Left ventricle myocardium inferior (tissue), 1 donor: ENCODE results near the gene FBXO40. TPM values are rescaled to one million over a fixed set of nuclear protein-coding genes. Genes with fewer than 3 reads are reported as not detected.
"Not testable (repeated sequence)": the region's sequence is repeated elsewhere in the genome, so short reads cannot be mapped to it uniquely, and the experiment has no call there.

Source experiments
- DNase-seq: peaks from one replicate; pipeline ENCODE4 v3.0.0-alpha.2; 2020
- H3K27ac ChIP-seq: fragments of 200-600 bp; replicated peaks from 2 replicates; pipeline ENCODE4 v1.8.0; 2021
- H3K27me3 ChIP-seq: fragments of 200-600 bp; 2 replicates; pipeline ENCODE4 v1.8.0; 2021; ENCODE audit warnings: low read depth
- H3K36me3 ChIP-seq: fragments of 200-600 bp; 2 replicates; pipeline ENCODE4 v1.8.0; 2021
- H3K4me1 ChIP-seq: fragments of 200-600 bp; 2 replicates; pipeline ENCODE4 v1.8.0; 2021
- H3K4me3 ChIP-seq: fragments of 200-600 bp; 2 replicates; pipeline ENCODE4 v1.8.0; 2021; ENCODE audit warnings: mild to moderate bottlenecking, moderate library complexity
- H3K9me3 ChIP-seq: fragments of 200-600 bp; replicated peaks from 2 replicates; pipeline ENCODE4 v1.8.0; 2021
- intact Hi-C: fragments of 100-400 bp; cut with micrococcal nuclease; formaldehyde crosslinking; loops from one replicate; pipeline ENCODE4 v1.11.0; 2022
- total RNA-seq: library from RNA; stranded (reverse); fragmentation: NEBNext Ultra II Directional; extraction: Animal tissue kit (Norgen Biotek cat#: 25700); gene quantifications from one replicate; pipeline ENCODE4 v1.2.1, GENCODE V29; 2021
- TF ChIP-seq, protein P1 (sequence below): fragments of 200-600 bp; IDR thresholded peaks from 2 replicates; pipeline ENCODE4 v1.8.0; 2021; ENCODE audit warnings: antibody characterized with exemption, mild to moderate bottlenecking, borderline replicate concordance
- donor health status: DM: no; HTN: yes; CAD: no; lungs with severe emphysema.

FBXO40 gene
- total RNA-seq, 1 donor from 2014 or later = 245 TPM

DNA sequence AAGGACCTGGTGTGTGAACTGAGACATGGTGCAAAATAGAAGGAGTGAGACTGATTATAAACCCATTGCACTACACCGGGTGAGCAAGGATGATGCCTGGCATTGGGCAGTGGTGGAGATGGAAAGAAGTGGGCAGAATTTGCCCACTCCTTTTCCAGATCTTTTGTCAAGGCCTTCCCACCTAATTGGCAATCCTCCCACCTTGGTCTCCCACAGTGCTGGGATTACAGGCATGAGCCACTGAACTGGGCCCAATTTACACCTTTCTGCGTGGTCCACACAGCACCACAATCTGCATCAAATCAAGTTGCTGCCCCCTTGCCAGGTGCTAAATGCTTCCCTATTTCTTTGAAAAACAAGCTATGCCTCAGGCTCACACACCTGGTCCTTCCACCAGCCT lies 5.4 kb downstream of the FBXO40 start:
- intact Hi-C loops = no loop called here
- TF ChIP-seq, protein P1, sequence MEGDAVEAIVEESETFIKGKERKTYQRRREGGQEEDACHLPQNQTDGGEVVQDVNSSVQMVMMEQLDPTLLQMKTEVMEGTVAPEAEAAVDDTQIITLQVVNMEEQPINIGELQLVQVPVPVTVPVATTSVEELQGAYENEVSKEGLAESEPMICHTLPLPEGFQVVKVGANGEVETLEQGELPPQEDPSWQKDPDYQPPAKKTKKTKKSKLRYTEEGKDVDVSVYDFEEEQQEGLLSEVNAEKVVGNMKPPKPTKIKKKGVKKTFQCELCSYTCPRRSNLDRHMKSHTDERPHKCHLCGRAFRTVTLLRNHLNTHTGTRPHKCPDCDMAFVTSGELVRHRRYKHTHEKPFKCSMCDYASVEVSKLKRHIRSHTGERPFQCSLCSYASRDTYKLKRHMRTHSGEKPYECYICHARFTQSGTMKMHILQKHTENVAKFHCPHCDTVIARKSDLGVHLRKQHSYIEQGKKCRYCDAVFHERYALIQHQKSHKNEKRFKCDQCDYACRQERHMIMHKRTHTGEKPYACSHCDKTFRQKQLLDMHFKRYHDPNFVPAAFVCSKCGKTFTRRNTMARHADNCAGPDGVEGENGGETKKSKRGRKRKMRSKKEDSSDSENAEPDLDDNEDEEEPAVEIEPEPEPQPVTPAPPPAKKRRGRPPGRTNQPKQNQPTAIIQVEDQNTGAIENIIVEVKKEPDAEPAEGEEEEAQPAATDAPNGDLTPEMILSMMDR = no peak
- Histone ChIP-seq H3K4me3 (peak overlapping the region; percentile 1), H3K27me3 (no peaks in the 10 kb centered on the region), H3K4me1 (peaks cover 61% of the 10 kb centered on the region), H3K27ac (peak overlapping the region; percentile 92), H3K36me3 (no peaks in the 10 kb centered on the region), H3K9me3 (no peaks in the 10 kb centered on the region)
- no peak for DNase-seq

DNA sequence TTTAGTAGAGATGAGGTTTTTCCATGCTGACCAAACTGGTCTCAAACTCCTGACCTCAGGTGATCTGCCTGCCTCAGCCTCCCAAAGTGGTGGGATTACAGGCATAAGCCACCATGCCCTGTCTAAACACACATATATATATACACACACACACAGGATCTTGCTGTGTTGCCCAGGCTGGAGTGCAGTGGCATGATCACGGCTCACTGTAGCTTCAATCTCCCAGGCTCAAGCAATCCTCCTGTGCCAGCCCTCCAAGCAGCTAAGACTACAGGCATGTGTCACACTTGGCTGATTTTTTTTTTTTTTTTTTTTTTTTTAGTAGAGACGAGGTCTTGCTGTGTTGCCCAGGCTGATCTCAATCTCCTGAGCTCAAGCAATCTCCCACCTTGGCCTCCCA lies 6.7 kb downstream of the FBXO40 start:
- peak overlapping the region; percentile 92 for H3K27ac ChIP-seq
- intact Hi-C loops = not testable (repeated sequence)

DNA sequence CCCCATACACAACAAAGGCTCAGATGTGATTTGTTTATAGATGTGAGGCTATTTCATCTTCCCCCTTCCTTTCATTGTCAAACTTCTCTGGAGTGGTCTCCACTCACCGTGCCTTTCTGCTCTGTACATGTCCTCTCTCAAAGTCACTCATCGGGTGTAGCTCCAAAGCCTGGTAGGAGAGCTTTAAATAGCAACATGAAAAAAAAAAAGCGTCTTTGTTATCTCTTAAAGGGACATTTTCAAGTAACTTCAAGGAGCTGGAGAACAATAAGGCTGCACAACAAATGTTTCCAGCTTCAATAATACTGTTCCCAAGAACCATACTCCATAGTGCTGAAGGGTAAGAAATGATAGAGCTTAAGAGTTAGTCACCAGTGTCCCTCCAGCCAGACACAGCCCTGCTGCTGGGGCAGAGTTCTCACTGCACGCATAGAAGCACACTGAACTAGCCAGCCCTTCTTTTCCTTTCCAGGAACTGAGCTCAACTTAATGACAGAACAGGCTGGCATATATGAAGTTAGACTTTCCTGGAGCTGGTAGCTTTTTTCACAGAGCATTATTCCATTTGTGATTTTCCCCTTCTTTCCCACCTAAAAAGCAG lies 8.1 kb downstream of the FBXO40 start:
- H3K27ac ChIP-seq = peak overlapping the region; percentile 92
- no peaks in the 10 kb centered on the region for H3K27me3 ChIP-seq
- H3K4me1 ChIP-seq = peaks cover 88% of the 10 kb centered on the region
- intact Hi-C loops = no loop called here
- peak overlapping the region; percentile 52 for H3K4me3 ChIP-seq
- DNase-seq = no peak
- TF ChIP-seq, protein P1 = no peak
- H3K9me3 ChIP-seq = no peaks in the 10 kb centered on the region
- H3K36me3 ChIP-seq = peaks cover 9% of the 10 kb centered on the region

More for the DNA sequence above, 6.7 kb downstream of the FBXO40 start:
- not testable (repeated sequence) for H3K27me3 ChIP-seq, H3K4me3 ChIP-seq, H3K9me3 ChIP-seq, H3K36me3 ChIP-seq, DNase-seq
- H3K4me1 ChIP-seq = peaks cover 74% of the 10 kb centered on the region

DNA sequence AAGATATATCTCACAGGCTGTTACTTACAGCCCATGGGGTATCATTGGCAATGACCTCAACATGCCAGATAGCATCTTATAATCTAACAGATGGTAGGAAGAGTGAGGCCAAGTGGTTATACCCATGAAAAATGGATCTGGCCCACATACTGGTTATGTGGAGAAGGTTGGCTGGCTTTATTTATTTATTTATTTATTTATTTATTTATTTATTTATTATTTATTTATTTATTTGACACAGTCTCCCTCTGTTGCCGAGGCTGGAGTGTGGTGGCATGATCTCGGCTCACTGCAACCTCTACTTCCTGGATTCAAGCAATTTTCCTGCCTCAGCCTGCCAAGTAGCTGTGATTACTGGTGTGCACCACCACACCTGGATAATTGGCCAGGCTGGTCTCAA lies 11.6 kb downstream of the FBXO40 start:
- TF ChIP-seq, protein P1 = no peak
- no peak for DNase-seq
- Histone ChIP-seq H3K27ac (peak overlapping the region; percentile 12), H3K9me3 (no peaks in the 10 kb centered on the region), H3K27me3 (no peaks in the 10 kb centered on the region), H3K4me3 (no peak overlapping the region), H3K36me3 (peaks cover 14% of the 10 kb centered on the region), H3K4me1 (peaks cover 96% of the 10 kb centered on the region)
- intact Hi-C loops = no loop called here

DNA sequence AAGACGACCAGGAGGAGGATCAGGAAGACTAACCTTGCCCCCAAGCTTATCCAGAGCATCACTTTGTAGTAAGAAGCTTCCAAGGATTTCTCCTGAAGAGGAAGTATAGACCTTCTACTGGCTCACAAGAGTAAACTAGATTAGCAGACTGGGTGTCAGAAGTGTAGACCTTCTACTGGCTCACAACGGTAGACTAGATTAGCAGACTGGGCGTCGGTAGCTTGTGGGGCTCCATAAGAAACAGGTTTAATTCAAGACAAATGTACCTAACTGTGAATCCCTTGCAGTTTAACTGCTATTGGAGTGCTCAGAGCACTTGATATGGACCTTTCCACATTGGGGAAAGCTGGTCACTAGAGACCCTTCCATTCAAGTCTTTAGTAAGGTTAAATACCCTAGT lies 12.9 kb downstream of the FBXO40 start:
- TF ChIP-seq, protein P1 = no peak
- Histone ChIP-seq H3K9me3 (no peaks in the 10 kb centered on the region), H3K36me3 (peaks cover 17% of the 10 kb centered on the region), H3K4me1 (peaks cover 91% of the 10 kb centered on the region), H3K4me3 (no peak overlapping the region), H3K27me3 (no peaks in the 10 kb centered on the region), H3K27ac (peak overlapping the region; percentile 12)
- intact Hi-C loops = no loop called here
- no peak for DNase-seq

DNA sequence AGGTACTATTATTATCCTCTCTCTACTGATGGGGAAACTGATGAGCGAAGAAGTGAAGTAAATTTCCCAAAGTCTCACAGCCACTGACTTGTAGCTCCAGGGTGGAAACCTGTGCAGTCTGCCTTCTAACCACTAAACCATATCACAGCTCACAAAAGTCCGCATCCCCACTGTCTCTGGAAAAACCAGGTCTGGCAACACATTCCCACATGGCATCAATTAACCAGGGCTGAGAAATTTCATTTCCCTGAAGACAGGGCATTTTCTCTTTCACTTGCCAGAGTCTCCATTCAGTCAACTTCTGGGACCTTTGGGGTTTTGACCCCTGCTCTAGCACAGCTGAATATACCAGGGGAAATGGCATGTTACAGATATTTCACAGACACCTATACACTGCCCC lies 26.5 kb downstream of the FBXO40 start:
- Histone ChIP-seq H3K4me3 (no peak overlapping the region), H3K27me3 (no peaks in the 10 kb centered on the region), H3K9me3 (no peaks in the 10 kb centered on the region), H3K4me1 (peaks cover 15% of the 10 kb centered on the region), H3K36me3 (peaks cover 22% of the 10 kb centered on the region), H3K27ac (no peak overlapping the region)
- TF ChIP-seq, protein P1 = no peak
- no peak for DNase-seq
- intact Hi-C loops = no loop called here
